ACHN (cell line): Measurements from ENCODE around the gene NECTIN4.
"Not testable (repeated sequence)": the region's sequence is repeated elsewhere in the genome, so short reads cannot be mapped to it uniquely, and the experiment has no call there.

ENCODE experiments used
- DNase-seq: peaks from one replicate; pipeline ENCODE4 v3.0.0-alpha.2; 2015
- in situ Hi-C: cut with HindIII; loops from 2 replicates; pipeline ENCODE4 v1.10.0; 2017; ENCODE audit warnings: low sequenced_read_pairs, low pct_ligation_motif_present, low pct_unique_long_range_greater_than_20kb

NECTIN4 gene

DNA sequence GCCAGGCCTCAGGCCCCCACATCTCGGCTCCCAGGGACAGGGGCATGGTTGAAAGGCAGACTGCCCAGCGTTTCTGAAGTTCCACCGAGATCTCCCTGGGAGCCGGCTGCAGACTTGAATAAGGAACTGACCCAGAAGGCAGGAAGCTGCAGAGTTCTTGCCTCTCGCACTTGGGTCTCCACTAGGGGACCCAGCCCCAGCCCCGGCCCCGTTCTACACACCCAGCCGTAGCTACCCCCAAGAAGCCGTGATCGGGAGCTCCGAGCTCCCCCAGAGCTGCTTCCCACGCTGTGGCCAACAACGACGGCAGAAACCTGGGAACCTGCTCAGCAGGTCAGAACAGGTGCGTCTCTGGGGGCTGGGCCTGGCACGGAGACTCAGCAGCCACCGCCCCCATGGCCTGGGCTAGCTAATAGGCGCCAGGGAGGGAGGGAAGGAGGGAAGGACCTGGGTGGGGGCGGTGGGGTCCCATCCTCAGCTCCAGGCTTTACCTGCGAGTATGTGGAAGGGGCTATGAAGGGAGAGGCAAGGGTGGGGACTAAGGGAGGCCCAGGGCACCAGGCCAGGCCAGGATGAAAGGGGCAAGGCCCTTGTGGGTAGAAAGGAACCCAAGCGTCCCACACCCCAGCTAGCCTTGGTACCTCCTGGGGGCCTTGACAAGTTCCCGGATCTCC lies at the start of gene NECTIN4:
Gene NECTIN4, minus strand, starts transcription at position 308 of the 674 bp plus-strand sequence. Its CDS starts 262 bp downstream, at position 46.
- in situ Hi-C loops: no loop called here
- DNase-seq: no peak

DNA sequence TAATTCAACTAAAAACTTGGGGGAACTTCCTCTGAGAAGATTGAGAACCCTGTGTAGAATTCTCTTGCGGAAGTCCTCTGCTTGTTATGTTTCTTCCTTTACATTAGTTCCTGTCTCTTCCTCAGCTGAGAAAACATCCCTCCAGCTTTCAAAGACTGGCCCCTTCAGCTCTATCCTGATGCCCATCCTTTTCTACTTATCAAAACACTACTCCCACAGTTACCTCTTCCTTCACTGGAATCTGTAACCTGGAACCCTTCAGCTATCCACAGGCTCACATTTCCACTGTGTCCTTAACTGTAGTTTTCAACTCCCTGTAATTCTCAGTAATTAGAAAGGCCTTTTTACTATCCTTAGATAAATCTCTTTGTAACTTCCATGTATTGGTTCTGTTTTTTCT lies 49.1 kb upstream of the NECTIN4 start:
- in situ Hi-C loops: no loop called here
- DNase-seq: no peak

- no peak for DNase-seq
- in situ Hi-C loops: no loop called here
Observed at GRCh38 chr1:161137881-161138280, 48.5 kb upstream of the NECTIN4 start.

- in situ Hi-C loops: no loop called here
- no peak for DNase-seq
Observed at GRCh38 chr1:161133220-161133740, 43.9 kb upstream of the NECTIN4 start.

DNA sequence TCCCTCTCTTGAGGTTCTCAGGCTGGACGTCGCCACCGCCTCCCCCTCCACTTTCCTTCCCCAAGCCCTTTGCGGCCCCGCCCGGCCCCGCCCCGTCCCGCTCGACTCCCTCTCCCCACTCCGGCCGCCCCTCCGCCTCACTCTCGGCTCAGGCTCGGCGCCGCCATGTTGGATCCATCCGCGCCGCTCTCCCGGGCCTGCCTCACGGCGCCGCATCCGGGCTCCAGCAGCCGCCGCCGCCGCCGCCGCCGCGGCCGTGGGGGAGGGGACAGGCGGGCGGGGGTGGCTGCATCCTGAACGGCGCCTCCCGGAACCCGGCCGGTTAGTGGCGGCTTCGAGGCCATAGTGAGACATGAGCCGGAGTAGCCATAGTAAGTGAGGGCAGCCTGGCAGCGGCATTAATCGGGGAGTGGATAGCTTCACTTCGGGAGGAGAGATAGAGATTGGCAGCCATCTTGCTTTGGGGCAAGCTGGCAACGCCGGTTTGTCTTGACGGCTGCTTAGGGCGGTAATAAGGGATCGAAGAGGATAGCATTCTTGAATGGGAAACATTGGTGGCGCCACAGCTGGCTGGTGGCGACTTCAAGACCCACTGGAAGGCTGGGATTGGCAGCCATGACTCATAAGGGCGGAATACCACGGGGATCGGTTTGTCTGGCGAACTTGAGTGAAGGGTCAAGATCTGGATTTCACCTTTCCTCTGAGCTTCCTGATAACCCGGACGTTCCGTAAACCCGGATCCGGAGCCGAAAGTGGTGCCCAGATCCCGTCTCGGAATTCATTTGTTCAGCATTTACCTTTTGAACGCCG lies 43.3 kb upstream of the NECTIN4 start, which contains the start of gene DEDD:
Gene DEDD, minus strand, starts transcription at position 258 of the 810 bp plus-strand sequence. CDS start 8,205 bp downstream, outside the sequence.
- in situ Hi-C loops: no loop called here
- peak; percentile 98 for DNase-seq

DNA sequence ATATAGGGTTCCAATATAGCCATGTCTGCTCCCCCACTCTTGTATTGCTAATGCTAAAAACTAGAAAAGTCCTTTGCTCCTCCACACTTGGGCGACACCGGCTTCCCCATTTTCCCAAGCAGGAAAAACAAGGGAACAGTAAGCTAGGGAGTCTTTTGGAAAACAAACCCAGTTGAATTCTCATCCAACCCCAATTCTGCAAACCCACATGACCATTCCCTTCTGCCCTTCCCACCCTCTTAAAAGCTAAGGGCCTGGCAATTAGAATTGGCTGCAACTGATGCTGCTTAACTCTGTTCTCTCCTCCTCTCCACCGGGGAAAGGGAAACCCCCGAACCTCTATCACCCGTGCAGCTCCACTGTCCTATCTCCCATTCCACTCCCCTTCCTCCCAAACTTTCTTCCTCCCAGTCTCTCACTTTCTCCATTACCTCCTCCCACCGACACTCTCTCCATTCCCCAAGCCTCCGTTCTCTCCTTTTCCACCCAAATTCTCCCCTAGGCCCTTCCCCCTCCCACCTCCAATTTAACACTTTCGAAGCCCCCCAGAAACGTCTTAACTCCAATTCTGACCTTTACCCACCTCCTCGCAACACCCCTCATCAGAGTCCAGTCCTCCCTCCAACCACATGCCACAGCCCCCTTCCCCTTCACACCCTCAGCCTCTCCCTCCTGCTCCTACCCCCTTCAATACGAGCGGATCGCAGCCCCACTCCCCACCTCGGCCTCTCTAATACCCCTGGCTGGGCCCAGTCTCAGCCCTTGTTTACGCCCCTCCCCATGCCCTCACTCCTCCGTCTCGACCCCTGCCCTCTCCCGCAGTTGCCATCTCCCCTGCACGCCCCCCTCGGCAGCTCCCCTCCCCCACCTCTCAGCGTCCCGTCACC lies 42.4 kb upstream of the NECTIN4 start:
- peak; percentile 18 for DNase-seq
- in situ Hi-C loops: no loop called here

GRCh38 chr1:161130266-161130665 lies 40.9 kb upstream of the NECTIN4 start:
- in situ Hi-C loops: no loop called here
- DNase-seq: no peak

- in situ Hi-C loops: no loop called here
- no peak for DNase-seq
Observed at GRCh38 chr1:161128591-161129420, 39.4 kb upstream of the NECTIN4 start.

DNA sequence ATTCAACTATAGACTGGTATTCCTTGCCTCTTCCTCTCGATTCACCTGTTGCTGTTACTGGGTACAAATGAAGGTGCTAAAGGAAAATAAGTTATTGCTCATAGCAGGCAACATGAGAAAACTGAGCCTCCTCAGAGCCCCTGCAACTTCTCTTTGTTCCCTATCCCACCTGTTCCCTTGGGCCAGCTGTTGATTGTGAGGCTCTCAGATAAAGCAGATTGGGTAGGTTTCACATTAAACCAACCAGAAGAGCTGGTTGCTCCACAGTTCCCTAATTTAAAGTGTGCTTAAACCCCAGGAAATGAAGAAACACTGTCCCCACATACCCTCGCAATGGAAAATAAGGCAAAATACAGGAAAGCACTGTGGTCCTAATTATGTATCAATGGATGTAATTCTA lies 38.3 kb upstream of the NECTIN4 start:
- in situ Hi-C loops: no loop called here
- DNase-seq: no peak

DNA sequence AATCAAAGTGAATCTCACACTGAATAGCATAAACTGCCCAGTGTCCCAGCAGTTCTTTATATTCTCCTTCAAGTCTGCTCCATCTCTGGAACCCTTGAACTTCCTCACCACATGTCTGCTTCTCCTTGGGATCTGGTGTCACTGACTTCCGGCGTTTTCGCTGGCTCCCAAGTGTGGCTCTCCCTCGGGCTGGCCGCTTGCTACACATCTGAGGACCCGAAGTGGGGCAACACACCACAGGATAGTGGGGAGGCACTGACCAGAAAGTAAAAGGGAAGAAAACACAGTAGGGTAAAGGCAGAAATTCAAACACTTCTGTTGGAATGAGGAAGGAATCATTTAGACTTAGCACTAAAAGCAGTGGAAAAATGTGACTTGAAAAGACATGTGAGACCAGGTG lies 33.6 kb upstream of the NECTIN4 start:
- in situ Hi-C loops: no loop called here
- DNase-seq: no peak

GRCh38 chr1:161121834-161122233 lies 32.5 kb upstream of the NECTIN4 start:
- no peak for DNase-seq
- in situ Hi-C loops: no loop called here

DNA sequence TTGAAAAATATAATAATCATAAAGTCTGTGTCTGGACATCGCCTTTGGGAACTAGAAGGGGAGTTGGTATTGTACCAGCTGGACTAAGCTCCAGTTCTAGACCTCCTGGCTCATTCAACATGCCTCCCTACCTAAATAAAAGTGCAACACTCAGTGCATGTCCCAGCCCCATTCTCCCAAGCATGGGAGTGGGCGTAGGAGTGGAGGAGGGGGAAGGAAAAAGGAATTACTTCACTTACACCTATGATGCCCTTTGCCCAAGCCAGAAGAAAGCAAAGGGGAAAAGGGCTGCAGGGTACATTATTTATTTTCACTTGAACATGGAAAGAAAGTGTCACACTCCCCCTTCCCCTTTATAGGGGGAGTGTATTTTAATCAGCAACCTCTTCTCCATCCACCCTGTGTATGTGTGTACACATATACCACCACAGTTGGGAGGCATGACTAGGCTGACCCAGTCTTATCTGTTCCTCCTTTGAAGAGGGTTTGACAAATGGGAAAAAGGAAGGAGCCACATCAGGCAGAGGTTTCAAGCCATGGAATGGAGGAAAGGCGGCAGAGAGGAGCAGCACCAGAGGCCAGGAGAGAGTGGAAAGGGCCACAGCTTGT lies 31.8 kb upstream of the NECTIN4 start:
- DNase-seq: no peak
- in situ Hi-C loops: no loop called here

DNA sequence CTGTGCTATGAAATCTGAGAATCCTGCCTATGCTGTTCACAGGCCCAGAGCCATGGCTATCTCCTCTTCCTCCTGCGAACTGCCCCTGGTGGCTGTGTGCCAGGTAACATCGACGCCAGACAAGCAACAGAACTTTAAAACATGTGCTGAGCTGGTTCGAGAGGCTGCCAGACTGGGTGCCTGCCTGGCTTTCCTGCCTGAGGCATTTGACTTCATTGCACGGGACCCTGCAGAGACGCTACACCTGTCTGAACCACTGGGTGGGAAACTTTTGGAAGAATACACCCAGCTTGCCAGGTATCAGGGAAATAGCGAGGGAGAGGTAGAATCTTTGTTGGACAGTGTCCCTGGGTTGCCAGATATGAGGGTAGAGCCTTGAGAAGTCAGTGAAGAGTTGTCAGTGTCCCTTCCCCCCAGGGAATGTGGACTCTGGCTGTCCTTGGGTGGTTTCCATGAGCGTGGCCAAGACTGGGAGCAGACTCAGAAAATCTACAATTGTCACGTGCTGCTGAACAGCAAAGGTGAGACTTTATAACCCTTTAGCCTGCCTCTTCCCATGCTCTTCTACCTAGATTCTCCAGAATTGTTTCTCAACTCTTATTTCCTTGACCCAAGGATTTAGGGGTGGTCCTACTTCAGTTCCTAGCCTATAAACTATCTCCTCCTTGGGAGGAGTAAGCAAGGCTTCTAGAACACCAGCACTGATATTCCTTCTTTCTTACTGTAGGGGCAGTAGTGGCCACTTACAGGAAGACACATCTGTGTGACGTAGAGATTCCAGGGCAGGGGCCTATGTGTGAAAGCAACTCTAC lies 29.9 kb upstream of the NECTIN4 start:
- in situ Hi-C loops: no loop called here
- peak; percentile 77 for DNase-seq

GRCh38 chr1:161117759-161118581 lies 28.6 kb upstream of the NECTIN4 start, which contains the start of the genes NIT1 and PFDN2:
NIT1 (plus strand) TSS chr1:161118105; CDS start chr1:161118177, 72 bp downstream.
PFDN2 (minus strand) TSS chr1:161118037; CDS start chr1:161118026, 11 bp downstream.
- peak; percentile 89 for DNase-seq
- in situ Hi-C loops: no loop called here

GRCh38 chr1:161115961-161116360 lies 26.6 kb upstream of the NECTIN4 start:
- in situ Hi-C loops: not testable (repeated sequence)

More at GRCh38 chr1:161115961-161116360, 26.6 kb upstream of the NECTIN4 start:
- DNase-seq: not testable (repeated sequence)
